Measurements from ENCODE around the gene KPNA6. TPM values are rescaled to one million over a fixed set of nuclear protein-coding genes. Genes with fewer than 3 reads are reported as not detected.

Gene KPNA6
- total RNA-seq, 1 experiment from 2014 or later = 86.9 TPM

GRCh38 chr1:32100807-32101708 lies 6.8 kb upstream of the KPNA6 start:
- ChIA-PET CTCF (interaction anchor here (0.6 to 1.2 kb wide), 2 partner anchors 19 to 183 kb away, joined by 3 read pairs; no protein-coding TSS in a partner anchor), POLR2A (interaction anchor here (0.8 to 1.8 kb wide), 4 partner anchors 10 to 35 kb away, joined by 4 to 6 read pairs (median 4); partner anchors contain the start of gene TMEM39B)
- Mint-ChIP-seq H3K4me1 (ENCODE audit: insufficient read depth, unreplicated experiment) (peaks cover 12% of the 10 kb centered on the region), H3K27me3 (ENCODE audit: insufficient read depth, unreplicated experiment) (no peaks in the 10 kb centered on the region), H3K4me3 (ENCODE audit: unreplicated experiment) (no peak overlapping the region), H3K36me3 (ENCODE audit: insufficient read depth, unreplicated experiment) (peaks cover 25% of the 10 kb centered on the region), H3K9me3 (ENCODE audit: unreplicated experiment) (no peaks in the 10 kb centered on the region), H3K27ac (ENCODE audit: low read depth, unreplicated experiment) (peak overlapping the region; percentile 63)
- peak; percentile 51 for DNase-seq (ENCODE audit: unreplicated experiment)
- TF ChIP-seq CTCF (IDR thresholded peaks at IDR 0.05; ENCODE audit: unreplicated experiment) = no peak
- BruUV-seq (replicated peaks) = no TSS peak
- intact Hi-C loops (cut with micrococcal nuclease) = no loop called here

GRCh38 chr1:32104127-32104526 lies 3.7 kb upstream of the KPNA6 start:
- peaks cover 11% of the 10 kb centered on the region for H3K36me3 Mint-ChIP-seq (ENCODE audit: insufficient read depth, unreplicated experiment)
- H3K4me3 Mint-ChIP-seq (ENCODE audit: unreplicated experiment) = no peak overlapping the region
- CTCF ChIA-PET = no interaction called here
- TF ChIP-seq CTCF (IDR thresholded peaks at IDR 0.05; ENCODE audit: unreplicated experiment) = no peak
- no peak overlapping the region for H3K27ac Mint-ChIP-seq (ENCODE audit: low read depth, unreplicated experiment)
- H3K4me1 Mint-ChIP-seq (ENCODE audit: insufficient read depth, unreplicated experiment) = peaks cover 12% of the 10 kb centered on the region
- POLR2A ChIA-PET = no interaction called here
- H3K9me3 Mint-ChIP-seq (ENCODE audit: unreplicated experiment) = no peaks in the 10 kb centered on the region
- no TSS peak for BruUV-seq (replicated peaks)
- intact Hi-C loops (cut with micrococcal nuclease) = no loop called here
- no peaks in the 10 kb centered on the region for H3K27me3 Mint-ChIP-seq (ENCODE audit: insufficient read depth, unreplicated experiment)
- DNase-seq (ENCODE audit: unreplicated experiment) = no peak

GRCh38 chr1:32105338-32105737 lies 2.5 kb upstream of the KPNA6 start:
- intact Hi-C loops (cut with micrococcal nuclease) = no loop called here
- ChIA-PET POLR2A (no interaction called here), CTCF (no interaction called here)
- Mint-ChIP-seq H3K9me3 (ENCODE audit: unreplicated experiment) (no peaks in the 10 kb centered on the region), H3K4me1 (ENCODE audit: insufficient read depth, unreplicated experiment) (peaks cover 12% of the 10 kb centered on the region), H3K27ac (ENCODE audit: low read depth, unreplicated experiment) (no peak overlapping the region), H3K4me3 (ENCODE audit: unreplicated experiment) (no peak overlapping the region), H3K36me3 (ENCODE audit: insufficient read depth, unreplicated experiment) (peaks cover 16% of the 10 kb centered on the region), H3K27me3 (ENCODE audit: insufficient read depth, unreplicated experiment) (no peaks in the 10 kb centered on the region)
- no TSS peak for BruUV-seq (replicated peaks)
- no peak for DNase-seq (ENCODE audit: unreplicated experiment)
- TF ChIP-seq CTCF (IDR thresholded peaks at IDR 0.05; ENCODE audit: unreplicated experiment) = no peak

- POLR2A ChIA-PET = interaction anchor here (0.6 to 3.4 kb wide), 5 partner anchors 34 to 116 kb away, joined by 3 to 60 read pairs (median 3); partner anchors contain the start of genes EIF3I, TMEM234, TMEM39B and TXLNA
- H3K4me1 Mint-ChIP-seq (ENCODE audit: insufficient read depth, unreplicated experiment) = peaks cover 9% of the 10 kb centered on the region
- BruUV-seq (replicated peaks) = no TSS peak
- no peak for TF ChIP-seq CTCF (IDR thresholded peaks at IDR 0.05; ENCODE audit: unreplicated experiment)
- intact Hi-C loops (cut with micrococcal nuclease) = loop anchor here (2.0 kb wide), 1 partner anchor 34 kb away; the partner anchor contains the start of gene TMEM39B
- H3K27ac Mint-ChIP-seq (ENCODE audit: low read depth, unreplicated experiment) = no peak overlapping the region
- H3K27me3 Mint-ChIP-seq (ENCODE audit: insufficient read depth, unreplicated experiment) = no peaks in the 10 kb centered on the region
- peaks cover 16% of the 10 kb centered on the region for H3K36me3 Mint-ChIP-seq (ENCODE audit: insufficient read depth, unreplicated experiment)
- CTCF ChIA-PET = interaction anchor here (0.7 to 1.3 kb wide), 2 partner anchors 14 to 808 kb away, joined by 3 to 6 read pairs; no protein-coding TSS in a partner anchor
- peak overlapping the region; percentile 98 for H3K4me3 Mint-ChIP-seq (ENCODE audit: unreplicated experiment)
- DNase-seq (ENCODE audit: unreplicated experiment) = no peak
- no peaks in the 10 kb centered on the region for H3K9me3 Mint-ChIP-seq (ENCODE audit: unreplicated experiment)
These were observed 1.1 kb upstream of the KPNA6 start for GRCh38 chr1:32106663-32107275.
